Bronchial epithelial cell (primary cell): ENCODE measurements around the gene ESYT1. TPM values are rescaled to one million over a fixed set of nuclear protein-coding genes. Genes with fewer than 3 reads are reported as not detected.
"Not testable (repeated sequence)": the region's sequence is repeated elsewhere in the genome, so short reads cannot be mapped to it uniquely, and the experiment has no call there.

Source experiments
- DNase-seq: peaks from one replicate; pipeline ENCODE4 v3.0.0-alpha.2; 2010; ENCODE audit warnings: low read depth
- FAIRE-seq: peaks from 2 replicates; lab custom pipeline; 2011; peaks lifted over from hg19 to GRCh38; lab: Jason Lieb, UNC
- H3K27me3 ChIP-seq: 2 replicates; pipeline ENCODE4 v1.5.1; 2011; ENCODE audit warnings: low read length; ENCODE audit not compliant: control insufficient read depth, insufficient read depth
- H3K36me3 ChIP-seq: 2 replicates; pipeline ENCODE4 v1.5.1; 2011; ENCODE audit warnings: low read length; ENCODE audit not compliant: control insufficient read depth, insufficient read depth
- H3K4me3 ChIP-seq: 2 replicates; pipeline ENCODE4 v1.5.1; 2011; ENCODE audit warnings: mild to moderate bottlenecking, low read depth, low read length, control low read depth
- total RNA-seq: library from RNA; depleted of rRNA; stranded (reverse); fragments of >200 nt; gene quantifications from 2 replicates; pipeline ENCODE4 v1.2.1, GENCODE V29; 2014
- TF ChIP-seq, protein P1 (sequence below): IDR thresholded peaks from 2 replicates; pipeline ENCODE4 v1.5.1; 2011; ENCODE audit warnings: mild to moderate bottlenecking, moderate library complexity, low read length, control low read depth, inconsistent platforms; ENCODE audit not compliant: insufficient read depth, severe bottlenecking

The ESYT1 gene
- total RNA-seq, 1 donor from 2014 or later: 253 TPM

DNA sequence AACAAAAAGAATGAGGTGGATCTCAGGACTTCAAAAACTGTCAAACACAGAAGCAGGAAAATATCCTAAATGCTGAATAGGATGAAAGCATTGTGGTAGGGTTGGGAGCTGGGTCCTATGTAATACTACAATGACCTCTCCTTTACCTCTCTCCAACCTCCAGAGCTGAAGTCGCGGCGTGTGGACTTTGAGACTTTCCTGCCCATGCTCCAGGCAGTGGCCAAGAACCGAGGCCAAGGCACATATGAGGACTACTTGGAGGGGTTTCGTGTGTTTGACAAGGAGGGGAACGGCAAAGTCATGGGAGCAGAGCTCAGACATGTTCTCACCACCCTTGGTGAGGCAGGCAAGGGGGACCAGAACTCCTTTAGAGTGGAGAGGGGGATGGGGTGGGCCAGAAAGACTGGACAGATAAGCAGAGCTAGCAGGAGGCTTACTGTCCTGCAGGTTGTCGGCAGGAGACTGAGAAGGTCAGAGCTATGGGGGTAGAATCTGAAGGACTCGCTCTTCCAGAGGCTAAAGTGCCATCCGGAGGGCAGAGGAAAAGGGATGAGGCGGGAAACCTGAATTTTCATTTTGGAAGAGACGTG lies 27.3 kb downstream of the ESYT1 start:
- no peak for DNase-seq
- no peak overlapping the region for H3K4me3 ChIP-seq
- TF ChIP-seq, protein P1, sequence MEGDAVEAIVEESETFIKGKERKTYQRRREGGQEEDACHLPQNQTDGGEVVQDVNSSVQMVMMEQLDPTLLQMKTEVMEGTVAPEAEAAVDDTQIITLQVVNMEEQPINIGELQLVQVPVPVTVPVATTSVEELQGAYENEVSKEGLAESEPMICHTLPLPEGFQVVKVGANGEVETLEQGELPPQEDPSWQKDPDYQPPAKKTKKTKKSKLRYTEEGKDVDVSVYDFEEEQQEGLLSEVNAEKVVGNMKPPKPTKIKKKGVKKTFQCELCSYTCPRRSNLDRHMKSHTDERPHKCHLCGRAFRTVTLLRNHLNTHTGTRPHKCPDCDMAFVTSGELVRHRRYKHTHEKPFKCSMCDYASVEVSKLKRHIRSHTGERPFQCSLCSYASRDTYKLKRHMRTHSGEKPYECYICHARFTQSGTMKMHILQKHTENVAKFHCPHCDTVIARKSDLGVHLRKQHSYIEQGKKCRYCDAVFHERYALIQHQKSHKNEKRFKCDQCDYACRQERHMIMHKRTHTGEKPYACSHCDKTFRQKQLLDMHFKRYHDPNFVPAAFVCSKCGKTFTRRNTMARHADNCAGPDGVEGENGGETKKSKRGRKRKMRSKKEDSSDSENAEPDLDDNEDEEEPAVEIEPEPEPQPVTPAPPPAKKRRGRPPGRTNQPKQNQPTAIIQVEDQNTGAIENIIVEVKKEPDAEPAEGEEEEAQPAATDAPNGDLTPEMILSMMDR: no peak
- FAIRE-seq: no peak
- peaks cover 7% of the 10 kb centered on the region for H3K36me3 ChIP-seq
- no peaks in the 10 kb centered on the region for H3K27me3 ChIP-seq

DNA sequence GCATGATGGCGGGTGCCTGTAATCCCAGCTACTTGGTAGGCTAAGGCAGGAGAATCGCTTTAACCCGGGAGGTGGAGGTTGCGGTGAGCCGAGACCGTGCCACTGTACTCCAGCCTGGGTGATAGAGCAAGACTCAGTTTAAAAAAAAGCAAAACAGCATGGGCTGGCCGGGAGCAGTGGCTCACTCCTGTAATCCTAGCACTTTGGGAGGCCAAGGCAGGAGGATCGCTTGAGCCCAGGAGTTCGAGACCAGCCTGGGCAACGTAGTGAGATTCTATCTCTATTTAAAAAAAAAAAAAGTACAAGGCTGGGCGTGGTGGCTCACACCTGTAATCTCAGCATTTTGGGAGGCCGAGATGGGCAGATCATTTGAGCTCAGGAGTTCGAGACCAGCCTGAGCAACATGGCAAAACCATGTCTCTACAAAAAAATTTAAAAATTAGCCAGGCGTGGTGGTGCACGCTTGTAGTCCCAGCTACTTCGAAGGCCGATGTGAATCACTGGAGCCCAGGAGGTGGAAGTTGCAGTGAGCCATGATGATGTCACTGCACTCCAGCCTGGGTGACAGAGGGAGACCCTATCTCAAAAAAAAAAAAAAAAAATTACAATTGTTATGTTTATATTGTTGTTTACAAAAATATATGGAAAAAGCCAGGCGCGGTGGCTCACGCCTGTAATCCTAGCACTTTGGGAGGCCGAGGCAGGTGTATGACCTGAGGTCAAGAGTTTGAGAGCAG lies 28.6 kb downstream of the ESYT1 start:
- peaks cover 20% of the 10 kb centered on the region for H3K36me3 ChIP-seq
- DNase-seq: peak; percentile 59
- H3K27me3 ChIP-seq, FAIRE-seq: not testable (repeated sequence)
- H3K4me3 ChIP-seq: peak overlapping the region; percentile 98

DNA sequence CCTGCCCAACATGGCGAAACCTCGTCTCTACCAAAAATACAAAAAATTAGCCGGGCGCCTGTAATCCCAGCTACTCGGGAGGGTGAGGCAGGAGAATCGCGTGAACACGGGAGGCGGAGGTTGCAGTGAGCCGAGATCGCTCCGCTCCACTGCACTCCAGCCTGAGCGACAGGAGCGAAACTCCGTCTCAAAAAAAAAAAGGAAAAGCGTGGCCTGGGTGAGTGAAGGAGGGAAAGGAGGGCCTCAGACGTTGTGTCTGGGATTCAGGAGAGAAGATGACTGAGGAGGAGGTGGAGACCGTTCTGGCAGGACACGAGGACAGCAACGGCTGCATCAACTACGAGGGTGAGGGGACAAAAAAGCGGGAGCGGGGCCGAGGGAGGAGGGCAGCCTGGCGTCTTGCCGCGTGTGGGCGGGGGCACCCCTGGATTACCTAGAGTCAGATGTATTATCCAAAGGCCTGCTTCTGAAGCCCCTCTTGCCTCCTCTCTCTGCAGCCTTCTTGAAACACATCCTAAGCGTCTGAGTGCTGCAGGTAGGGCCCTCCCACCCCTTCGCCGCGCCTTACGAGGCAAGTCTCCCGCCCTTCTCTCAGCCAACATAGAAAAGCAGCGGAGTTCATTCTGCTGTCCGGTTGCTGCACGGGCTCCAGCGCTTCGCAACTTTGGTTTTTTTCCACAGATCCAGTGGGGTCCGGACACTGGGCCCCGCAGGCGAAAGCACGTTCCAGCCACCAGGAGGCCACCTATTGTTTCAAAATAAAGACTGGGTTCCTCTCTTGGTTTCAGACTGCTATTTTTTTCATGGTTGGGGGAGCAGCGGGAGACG lies 29.3 kb downstream of the ESYT1 start:
- TF ChIP-seq, protein P1: peak; percentile 58
- peaks cover 24% of the 10 kb centered on the region for H3K36me3 ChIP-seq
- peak; percentile 68 for DNase-seq
- FAIRE-seq: no peak
- peak overlapping the region; percentile 98 for H3K4me3 ChIP-seq
- H3K27me3 ChIP-seq: no peaks in the 10 kb centered on the region

DNA sequence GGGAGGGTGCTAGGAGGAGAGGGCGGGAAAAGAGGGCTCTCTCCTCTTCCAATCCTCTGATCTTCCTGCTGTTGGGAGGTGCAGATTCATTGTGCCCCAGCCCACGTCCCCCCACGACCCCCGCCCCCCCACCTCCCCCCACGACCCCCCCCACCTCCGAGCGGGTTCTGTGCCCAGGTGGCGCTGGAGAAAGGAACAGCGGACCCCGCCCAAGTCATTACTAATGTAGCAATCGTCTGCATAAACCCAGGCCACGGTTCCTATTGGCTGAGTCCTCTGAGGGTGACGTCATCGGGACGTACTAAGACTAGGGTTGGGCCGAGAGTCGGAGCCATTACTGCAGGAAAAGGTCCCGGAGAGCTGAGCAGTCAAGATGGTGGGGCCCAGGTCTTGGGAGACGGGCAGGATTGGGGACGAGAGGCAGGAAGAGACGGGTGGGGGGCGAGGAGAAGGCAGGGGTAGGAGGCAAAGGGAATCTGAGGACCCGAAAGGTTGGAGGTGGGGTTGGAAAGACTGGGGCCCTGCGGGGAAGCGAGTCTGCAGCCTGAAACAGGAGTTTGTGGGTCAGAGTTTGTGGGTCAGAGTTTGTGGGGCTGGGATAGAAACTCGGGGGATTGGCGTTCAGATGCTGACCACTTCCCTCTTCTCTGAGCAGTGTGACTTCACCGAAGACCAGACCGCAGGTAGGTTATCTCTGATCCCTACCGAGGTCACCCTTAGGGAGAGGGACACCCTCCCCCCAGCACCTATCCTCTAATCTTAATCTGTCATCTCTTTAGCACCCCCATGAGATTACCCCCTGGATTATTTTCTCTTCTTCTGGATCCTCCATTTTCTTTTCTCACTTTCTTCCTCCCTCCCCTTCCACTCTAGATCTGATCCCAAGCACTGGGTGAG lies 30.2 kb downstream of the ESYT1 start, which contains the start of gene MYL6:
MYL6 (plus strand) TSS at position 331 of the 897 bp plus-strand sequence; CDS start at position 374, 43 bp downstream.
- Histone ChIP-seq H3K27me3 (no peaks in the 10 kb centered on the region), H3K4me3 (peak within 1 kb of the TSS; percentile 98), H3K36me3 (peaks cover 27% of the 10 kb centered on the region)
- FAIRE-seq (no peak), DNase-seq (peak; percentile 96)
- TF ChIP-seq, protein P1: no peak

DNA sequence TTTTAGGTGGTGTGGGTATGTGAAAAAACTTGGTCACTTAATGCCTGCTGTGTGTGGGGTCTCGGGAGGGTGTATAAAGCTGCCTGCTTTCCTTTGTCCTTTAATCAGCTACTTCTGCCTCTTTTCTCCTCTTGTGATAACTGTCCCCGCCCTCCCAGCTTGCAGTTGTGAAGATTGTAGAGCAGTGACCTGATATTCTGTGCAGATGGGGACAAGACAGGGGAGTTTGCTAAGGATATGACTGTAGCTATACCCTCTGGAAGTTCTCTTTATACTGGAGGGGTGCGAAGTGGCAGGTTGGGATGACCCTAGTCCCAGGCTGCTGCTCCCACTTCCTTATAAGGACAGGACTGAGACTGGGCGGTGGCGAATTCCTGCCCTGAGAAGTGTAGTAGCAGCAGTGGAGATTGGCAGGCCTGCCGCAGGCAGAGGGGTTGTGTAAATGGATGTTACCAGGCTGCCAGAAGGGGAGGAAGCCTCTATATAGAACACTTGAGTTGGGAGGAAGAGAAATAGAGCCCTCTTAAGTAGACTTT lies 30.9 kb downstream of the ESYT1 start:
- H3K27me3 ChIP-seq: no peaks in the 10 kb centered on the region
- H3K4me3 ChIP-seq: peak overlapping the region; percentile 98
- TF ChIP-seq, protein P1: no peak
- H3K36me3 ChIP-seq: peaks cover 29% of the 10 kb centered on the region
- FAIRE-seq (no peak), DNase-seq (peak; percentile 65)
